ENCODE data around the gene KCNK16.

DNA sequence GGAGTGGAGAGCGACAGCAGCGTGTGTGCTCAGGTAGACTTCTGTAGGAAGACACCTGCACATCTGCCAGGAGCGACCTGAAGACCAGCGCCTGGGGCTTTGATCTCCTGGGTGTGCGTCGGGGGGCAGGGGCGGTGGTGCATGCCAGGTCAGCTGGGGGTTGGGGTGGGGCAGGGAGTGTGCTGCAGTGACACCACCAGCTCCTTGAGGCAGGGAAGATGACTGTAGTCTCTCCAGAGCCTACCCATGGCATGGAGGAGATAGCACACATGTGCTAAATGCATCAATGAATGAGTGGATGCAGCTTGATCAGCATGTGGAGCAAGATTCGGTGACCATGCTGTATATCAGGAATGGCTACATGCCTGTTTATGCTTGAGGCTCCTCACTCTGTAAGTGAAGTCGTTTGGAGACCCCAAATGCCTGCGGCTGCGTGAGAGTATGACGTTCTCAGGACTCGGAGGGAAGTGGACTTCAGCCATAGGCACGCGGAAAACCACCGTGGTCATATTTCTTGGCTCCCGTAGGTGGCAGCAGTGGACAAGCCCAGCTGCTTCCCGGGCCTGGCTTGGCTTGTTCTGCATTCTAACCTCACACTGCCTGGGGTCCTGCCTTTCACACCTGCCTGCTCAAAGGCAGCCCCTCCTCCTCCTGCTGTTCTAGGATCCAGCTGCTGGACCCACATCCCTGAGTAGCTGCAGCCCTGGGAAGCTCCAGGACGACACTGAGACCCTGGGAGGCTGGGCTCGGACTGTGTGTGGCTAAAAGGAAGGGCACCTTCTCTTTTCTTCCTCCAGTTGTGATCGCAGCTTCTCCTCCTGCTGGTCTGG is 39.4 kb upstream of the KCNK16 start:
- TF ChIP-seq, protein P1, sequence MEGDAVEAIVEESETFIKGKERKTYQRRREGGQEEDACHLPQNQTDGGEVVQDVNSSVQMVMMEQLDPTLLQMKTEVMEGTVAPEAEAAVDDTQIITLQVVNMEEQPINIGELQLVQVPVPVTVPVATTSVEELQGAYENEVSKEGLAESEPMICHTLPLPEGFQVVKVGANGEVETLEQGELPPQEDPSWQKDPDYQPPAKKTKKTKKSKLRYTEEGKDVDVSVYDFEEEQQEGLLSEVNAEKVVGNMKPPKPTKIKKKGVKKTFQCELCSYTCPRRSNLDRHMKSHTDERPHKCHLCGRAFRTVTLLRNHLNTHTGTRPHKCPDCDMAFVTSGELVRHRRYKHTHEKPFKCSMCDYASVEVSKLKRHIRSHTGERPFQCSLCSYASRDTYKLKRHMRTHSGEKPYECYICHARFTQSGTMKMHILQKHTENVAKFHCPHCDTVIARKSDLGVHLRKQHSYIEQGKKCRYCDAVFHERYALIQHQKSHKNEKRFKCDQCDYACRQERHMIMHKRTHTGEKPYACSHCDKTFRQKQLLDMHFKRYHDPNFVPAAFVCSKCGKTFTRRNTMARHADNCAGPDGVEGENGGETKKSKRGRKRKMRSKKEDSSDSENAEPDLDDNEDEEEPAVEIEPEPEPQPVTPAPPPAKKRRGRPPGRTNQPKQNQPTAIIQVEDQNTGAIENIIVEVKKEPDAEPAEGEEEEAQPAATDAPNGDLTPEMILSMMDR (IDR thresholded peaks at IDR 0.05): peak; percentile 69
- TF ChIP-seq EZH2 (IDR thresholded peaks at IDR 0.05) (no peak), EZH2phosphoT487 (IDR thresholded peaks at IDR 0.05) (no peak)

Measured in neural progenitor cell (in vitro differentiated cells).